IMR-90 (cell line): ENCODE results near the gene RANBP9. TPM values are rescaled to one million over a fixed set of nuclear protein-coding genes. Genes with fewer than 3 reads are reported as not detected.
A peak's percentile ranks its signal among the peaks of the same experiment; 100 is the strongest.

Source experiments
- ATAC-seq: fragments of 200-7000 bp; cut with Tn5 transposase; 2 replicates; pipeline ENCODE4 v1.9.1; 2020; ENCODE audit warnings: low read depth, mild to moderate bottlenecking, moderate library complexity
- BruUV-seq: library from RNA; stranded (reverse); fragments of 400-500 nt; replicated peaks from 2 replicates; lab custom pipeline; 2021; lab: Mats Ljungman, UMichigan
- CTCF ChIA-PET: fragments of 300-600 bp; formaldehyde crosslinking; extraction: SDS; loops from one replicate; lab custom pipeline; 2021; ENCODE audit warnings: antibody characterized with exemption; lab: Yijun Ruan, JAX
- POLR2A ChIA-PET: fragments of 300-600 bp; sonication (Branson Sonifier 250); formaldehyde crosslinking; loops from one replicate; lab custom pipeline; 2022; ENCODE audit warnings: antibody characterized with exemption; ENCODE audit not compliant: unreplicated experiment; lab: Charles Lee
- DNase-seq: peaks from one replicate; pipeline ENCODE4 v3.0.0; 2013
- H2AFZ ChIP-seq: replicated peaks from 2 replicates; pipeline ENCODE3; 2013; ENCODE audit warnings: low read length, mild to moderate bottlenecking; ENCODE audit not compliant: poor library complexity
- H2AK5ac ChIP-seq: 2 replicates; pipeline ENCODE4 v1.6.1; 2013; ENCODE audit warnings: low read depth, low read length, inconsistent platforms
- H2AK9ac ChIP-seq: replicated peaks from 2 replicates; pipeline ENCODE3; 2013; ENCODE audit warnings: mild to moderate bottlenecking, low read depth, low read length, moderate library complexity; ENCODE audit not compliant: poor library complexity
- H2BK120ac ChIP-seq: 2 replicates; pipeline ENCODE4 v1.6.1; 2013; ENCODE audit warnings: low read depth, low read length, inconsistent platforms
- H2BK15ac ChIP-seq: 3 replicates; pipeline ENCODE4 v1.6.1; 2013; ENCODE audit warnings: low read depth, low read length, inconsistent platforms
- H2BK20ac ChIP-seq: 2 replicates; pipeline ENCODE4 v1.6.1; 2013; ENCODE audit warnings: low read depth, mild to moderate bottlenecking, inconsistent platforms, low read length, moderate library complexity
- H2BK5ac ChIP-seq: 2 replicates; pipeline ENCODE4 v1.6.1; 2013; ENCODE audit warnings: mild to moderate bottlenecking, low read depth, low read length, inconsistent platforms; ENCODE audit not compliant: poor library complexity, severe bottlenecking
- H3K14ac ChIP-seq: replicated peaks from 2 replicates; pipeline ENCODE4 v1.6.1; 2013; ENCODE audit warnings: low read depth, low read length, inconsistent platforms
- H3K18ac ChIP-seq: 2 replicates; pipeline ENCODE4 v1.6.1; 2013; ENCODE audit warnings: low read depth, low read length, control low read depth
- H3K23ac ChIP-seq: 2 replicates; pipeline ENCODE4 v1.6.1; 2013; ENCODE audit warnings: low read depth, low read length, inconsistent platforms
- H3K27ac ChIP-seq: 2 replicates; pipeline ENCODE4 v1.5.1; 2013; ENCODE audit warnings: mild to moderate bottlenecking, control low read depth, low read length; ENCODE audit not compliant: insufficient read depth
- H3K27me3 ChIP-seq: 2 replicates; pipeline ENCODE4 v1.6.1; 2013; ENCODE audit warnings: low read length; ENCODE audit not compliant: control insufficient read depth, insufficient read depth
- H3K36me3 ChIP-seq: 2 replicates; pipeline ENCODE4 v1.6.1; 2013; ENCODE audit warnings: low read length, mixed read lengths; ENCODE audit not compliant: control insufficient read depth, insufficient read depth
- H3K4ac ChIP-seq: 2 replicates; pipeline ENCODE4 v1.6.1; 2013; ENCODE audit warnings: low read depth, low read length, inconsistent platforms
- H3K4me1 ChIP-seq: 2 replicates; pipeline ENCODE4 v1.6.1; 2013; ENCODE audit warnings: low read length, mixed read lengths; ENCODE audit not compliant: control insufficient read depth, insufficient read depth
- H3K4me2 ChIP-seq: 2 replicates; pipeline ENCODE4 v1.6.1; 2013; ENCODE audit warnings: low read depth, mild to moderate bottlenecking, control low read depth, low read length, moderate library complexity
- H3K4me3 ChIP-seq: 2 replicates; pipeline ENCODE4 v1.5.1; 2013; ENCODE audit warnings: low read depth, mild to moderate bottlenecking, control low read depth, low read length, moderate library complexity; ENCODE audit not compliant: insufficient read depth
- H3K56ac ChIP-seq: 2 replicates; pipeline ENCODE4 v1.6.1; 2013; ENCODE audit warnings: low read length, inconsistent platforms; ENCODE audit not compliant: insufficient read depth; ENCODE audit errors: extremely low read depth
- H3K79me1 ChIP-seq, 2 experiments: 2 replicates each; pipeline ENCODE4 v1.6.1; 2013; ENCODE audit warnings: low read length in 2 of 2, inconsistent platforms in 1 of 2, low read depth in 1 of 2
- H3K9ac ChIP-seq: 2 replicates; pipeline ENCODE4 v1.6.1; 2013; ENCODE audit warnings: low read depth, low read length, control low read depth
- H3K9me1 ChIP-seq: 2 replicates; pipeline ENCODE4 v1.6.1; 2013; ENCODE audit warnings: low read length, inconsistent platforms; ENCODE audit not compliant: insufficient read depth
- H3K9me3 ChIP-seq: 2 replicates; pipeline ENCODE4 v1.6.1; 2013; ENCODE audit warnings: low read length; ENCODE audit not compliant: control insufficient read depth, insufficient read depth
- H4K20me1 ChIP-seq: 2 replicates; pipeline ENCODE4 v1.6.1; 2013; ENCODE audit warnings: low read length, inconsistent platforms; ENCODE audit not compliant: insufficient read depth
- H4K5ac ChIP-seq: 2 replicates; pipeline ENCODE4 v1.6.1; 2013; ENCODE audit warnings: mild to moderate bottlenecking, low read depth, low read length, control low read depth
- H4K8ac ChIP-seq, 2 experiments: 2 replicates each; pipeline ENCODE4 v1.6.1; 2013; ENCODE audit warnings: low read depth in 2 of 2, low read length in 2 of 2, control low read depth in 1 of 2, inconsistent platforms in 1 of 2
- H4K91ac ChIP-seq: 2 replicates; pipeline ENCODE4 v1.6.1; 2013; ENCODE audit warnings: low read depth, low read length, inconsistent platforms; ENCODE audit not compliant: insufficient read depth
- CTCF ChIP-seq: conservative IDR thresholded peaks from 2 replicates; pipeline ENCODE4 v1.5.1; 2012; ENCODE audit warnings: mild to moderate bottlenecking, low read depth, low read length, improper control_type of control experiment
- MXI1 ChIP-seq: IDR thresholded peaks from 2 replicates; pipeline ENCODE4 v1.6.1; 2012; ENCODE audit warnings: low read depth, mild to moderate bottlenecking, low read length, moderate library complexity, borderline replicate concordance
- NFE2L2 ChIP-seq: fragments of 150-350 bp; IDR thresholded peaks from 2 replicates; pipeline ENCODE4 v1.6.1; 2016; ENCODE audit warnings: low read depth, mild to moderate bottlenecking, low read length
- POLR2A ChIP-seq: IDR thresholded peaks from 2 replicates; pipeline ENCODE4 v1.6.1; 2012; ENCODE audit warnings: mild to moderate bottlenecking, low read depth, low read length
- RAD21 ChIP-seq: IDR thresholded peaks from 2 replicates; pipeline ENCODE4 v1.6.1; 2012; ENCODE audit warnings: low read length, improper control_type of control experiment
- RFX5 ChIP-seq: IDR thresholded peaks from 2 replicates; pipeline ENCODE4 v1.8.0; 2012; ENCODE audit warnings: low read depth, mild to moderate bottlenecking, low read length, moderate library complexity
- WGBS, 2 experiments: methylation state at CpG; one replicate each; pipeline versions ENCODE4 v1.1.5 to v1.1.7; 2013; ENCODE audit warnings: missing lambda C conversion rate in 2 of 2; ENCODE audit not compliant: insufficient read length in 1 of 2; ENCODE audit errors: extremely low coverage in 2 of 2; 5-methylcytosine and 5-hydroxymethylcytosine counted together
- dilution Hi-C: fragments of 300-500 bp; cut with HindIII; formaldehyde crosslinking; loops from one replicate; pipeline ENCODE4 v1.14.3; 2018; ENCODE audit warnings: low sequenced_read_pairs; ENCODE audit not compliant: unreplicated experiment
- in situ Hi-C: fragments of 300-500 bp; cut with MboI; formaldehyde crosslinking; loops from 3 replicates; pipeline ENCODE4 v1.14.3; 2019; ENCODE audit warnings: low sequenced_read_pairs, inconsistent platforms, mixed read lengths
- intact Hi-C: fragments of 100-400 bp; cut with micrococcal nuclease; formaldehyde crosslinking; loops from 2 replicates; pipeline ENCODE4 v1.10.0; 2022
- polyA plus RNA-seq, 3 experiments: library from polyadenylated mRNA; depleted of rRNA; stranded (reverse); fragments of >200 nt; gene quantifications; 2 replicates each; pipeline ENCODE4 v1.2.3, GENCODE V29; 2012; ENCODE audit warnings: low replicate concordance in 1 of 3
- total RNA-seq: library from RNA; depleted of rRNA; stranded (reverse); fragments of >200 nt; gene quantifications from 2 replicates; pipeline ENCODE4 v1.2.3, GENCODE V29; 2012

RANBP9 gene
- total and polyA plus RNA-seq, 2 of the 4 experiments (the other 2 are of a cell fraction), result 17.7 to 27.8 TPM

GRCh38 chr6:13711324-13711732 is 307 bp downstream of the RANBP9 start:
- WGBS, 2 experiments, result 0% methylated on average over 29 of the region's 62 CpGs; no CpG with 5 or more reads in 1 of the 2 experiments
- TF ChIP-seq MXI1 (0 out of 2 replicates have a peak, but pooled peaks have one; percentile 48), POLR2A (no peak), RAD21 (peak; percentile 15; the same call in 1 of the 2 replicates), CTCF (peak; percentile 25; the same call in 1 of the 2 replicates), NFE2L2 (no peak), RFX5 (no peak)
- Histone ChIP-seq H3K79me1 (peaks cover 0 to 11% of the 10 kb centered on the region in 2 experiments; a peak in 2 of 4 replicates), H3K23ac (no peak overlapping the region), H2AK5ac (no peak overlapping the region), H4K91ac (no peak overlapping the region), H4K20me1 (peaks cover 28% of the 10 kb centered on the region; the same call in 1 of the 2 replicates), H2BK15ac (no peak overlapping the region), H4K5ac (no peak overlapping the region), H2BK20ac (no peak overlapping the region), H3K4me3 (peak overlapping the region; percentile 94), H4K8ac (no peak overlapping the region), H3K18ac (no peak overlapping the region), H3K4me1 (peaks cover 3% of the 10 kb centered on the region), H3K14ac (no peak overlapping the region), H2BK5ac (peak overlapping the region; percentile 59), H2BK120ac (no peak overlapping the region), H3K9me1 (peaks cover 3% of the 10 kb centered on the region; the same call in 1 of the 2 replicates), H3K27ac (peak overlapping the region; percentile 60), H2AK9ac (peak overlapping the region; percentile 60), H2AFZ (peak overlapping the region; percentile 81), H3K36me3 (no peaks in the 10 kb centered on the region; the same call in 1 of the 2 replicates), H3K4ac (no peak overlapping the region), H3K9me3 (no peaks in the 10 kb centered on the region), H3K56ac (no peak overlapping the region), H3K9ac (peak overlapping the region; percentile 30; the same call in 1 of the 2 replicates), H3K4me2 (no peak overlapping the region), H3K27me3 (no peaks in the 10 kb centered on the region)
- intact Hi-C loops, result loop anchor here (5.0 kb wide), 1 partner anchor 86 kb away; no protein-coding TSS in a partner anchor
- in situ Hi-C loops, result no loop called here
- dilution Hi-C loops, result no loop called here
- no TSS peak for BruUV-seq
- DNase-seq (no peak), ATAC-seq (peak; percentile 52)
- POLR2A ChIA-PET, result no interaction called here
- CTCF ChIA-PET, result interaction anchor here (0.6 to 0.7 kb wide), 2 partner anchors 16 to 81 kb away, joined by 3 read pairs; no protein-coding TSS in a partner anchor
